Osteoblast (primary cell): ENCODE results near the gene EYS. TPM values are rescaled to one million over a fixed set of nuclear protein-coding genes. Genes with fewer than 3 reads are reported as not detected.

Experiments used
- DNase-seq: peaks from one replicate; pipeline ENCODE4 v3.0.0; 2011; ENCODE audit warnings: low spot score, mixed read lengths; ENCODE audit not compliant: insufficient read length; ENCODE audit errors: missing footprints
- H2AFZ ChIP-seq: 2 replicates; pipeline ENCODE4 v1.6.0; 2011; ENCODE audit warnings: mild to moderate bottlenecking, low read length
- H3K27ac ChIP-seq: 2 replicates; pipeline ENCODE4 v1.5.1; 2011; ENCODE audit warnings: mild to moderate bottlenecking, low read depth, low read length, moderate library complexity
- H3K27me3 ChIP-seq: 2 replicates; pipeline ENCODE4 v1.6.0; 2012; ENCODE audit warnings: mild to moderate bottlenecking, control low read depth, inconsistent platforms, low read length, moderate library complexity; ENCODE audit not compliant: insufficient read depth
- H3K36me3 ChIP-seq: 2 replicates; pipeline ENCODE4 v1.5.1; 2011; ENCODE audit warnings: mild to moderate bottlenecking, low read length, control low read depth, moderate library complexity; ENCODE audit not compliant: insufficient read depth
- H3K4me1 ChIP-seq: 2 replicates; pipeline ENCODE4 v1.5.1; 2011; ENCODE audit warnings: mild to moderate bottlenecking, low read length, control low read depth, moderate library complexity; ENCODE audit not compliant: insufficient read depth
- H3K4me2 ChIP-seq: 2 replicates; pipeline ENCODE4 v1.6.0; 2011; ENCODE audit warnings: mild to moderate bottlenecking, low read length; ENCODE audit not compliant: insufficient read depth
- H3K4me3 ChIP-seq: fragments of 200-600 bp; sonication (generic); 3 replicates; pipeline ENCODE4 v1.5.1; 2012; ENCODE audit warnings: mild to moderate bottlenecking, low read length, inconsistent platforms; ENCODE audit not compliant: insufficient read depth
- H3K79me2 ChIP-seq: 2 replicates; pipeline ENCODE4 v1.6.0; 2012; ENCODE audit warnings: mild to moderate bottlenecking, low read length, control low read depth, inconsistent platforms; ENCODE audit not compliant: insufficient read depth
- H3K9me3 ChIP-seq: 2 replicates; pipeline ENCODE4 v1.5.1; 2011; ENCODE audit warnings: low read depth, low read length, control low read depth
- H4K20me1 ChIP-seq: 2 replicates; pipeline ENCODE4 v1.6.0; 2012; ENCODE audit warnings: mild to moderate bottlenecking, low read length, control low read depth; ENCODE audit not compliant: insufficient read depth
- CTCF ChIP-seq: IDR thresholded peaks from 2 replicates; pipeline ENCODE4 v1.5.1; 2011; ENCODE audit warnings: mild to moderate bottlenecking, low read depth, low read length, moderate library complexity; ENCODE audit errors: extremely low read depth
- total RNA-seq: library from RNA; depleted of rRNA; stranded (reverse); fragments of >200 nt; gene quantifications from 2 replicates; pipeline ENCODE4 v1.2.3, GENCODE V29; 2012

The EYS gene
- total RNA-seq, 1 donor = under 0.01 TPM

GRCh38 chr6:63999613-64000012, 1707.4 kb downstream of the EYS start:
- Histone ChIP-seq H3K9me3 (peaks cover 4% of the 10 kb centered on the region), H4K20me1 (no peaks in the 10 kb centered on the region), H3K27ac (no peak overlapping the region), H3K4me1 (no peaks in the 10 kb centered on the region), H3K79me2 (no peaks in the 10 kb centered on the region), H3K4me2 (no peak overlapping the region), H3K36me3 (no peaks in the 10 kb centered on the region), H3K4me3 (no peak overlapping the region), H3K27me3 (no peaks in the 10 kb centered on the region), H2AFZ (no peak overlapping the region)
- DNase-seq = no peak
- TF ChIP-seq CTCF = no peak

GRCh38 chr6:63998991-63999390, 1708.0 kb downstream of the EYS start:
- Histone ChIP-seq H3K27ac (no peak overlapping the region), H4K20me1 (no peaks in the 10 kb centered on the region), H3K27me3 (no peaks in the 10 kb centered on the region), H2AFZ (no peak overlapping the region), H3K36me3 (no peaks in the 10 kb centered on the region), H3K4me3 (no peak overlapping the region), H3K4me2 (no peak overlapping the region), H3K9me3 (peaks cover 2% of the 10 kb centered on the region), H3K4me1 (no peaks in the 10 kb centered on the region), H3K79me2 (no peaks in the 10 kb centered on the region)
- no peak for TF ChIP-seq CTCF
- no peak for DNase-seq

- Histone ChIP-seq H3K4me3 (no peak overlapping the region), H3K4me2 (no peak overlapping the region)
Observed at GRCh38 chr6:63997734-63998133, 1709.3 kb downstream of the EYS start.

GRCh38 chr6:63997221-63997620, 1709.8 kb downstream of the EYS start:
- Histone ChIP-seq H3K4me2 (no peak overlapping the region), H3K27me3 (no peaks in the 10 kb centered on the region), H3K4me3 (no peak overlapping the region), H3K27ac (no peak overlapping the region), H4K20me1 (no peaks in the 10 kb centered on the region), H3K4me1 (no peaks in the 10 kb centered on the region), H3K9me3 (peaks cover 2% of the 10 kb centered on the region), H3K36me3 (no peaks in the 10 kb centered on the region), H2AFZ (no peak overlapping the region), H3K79me2 (no peaks in the 10 kb centered on the region)
- TF ChIP-seq CTCF = no peak
- DNase-seq = no peak

More at GRCh38 chr6:63997734-63998133, 1709.3 kb downstream of the EYS start:
- H3K9me3 ChIP-seq = peaks cover 2% of the 10 kb centered on the region
- H4K20me1 ChIP-seq = no peaks in the 10 kb centered on the region
- H3K36me3 ChIP-seq = no peaks in the 10 kb centered on the region
- DNase-seq = no peak
- H3K27ac ChIP-seq = no peak overlapping the region
- no peaks in the 10 kb centered on the region for H3K79me2 ChIP-seq
- no peaks in the 10 kb centered on the region for H3K4me1 ChIP-seq
- no peak overlapping the region for H2AFZ ChIP-seq
- TF ChIP-seq CTCF = no peak
- no peaks in the 10 kb centered on the region for H3K27me3 ChIP-seq
